Colon (tissue), 2 donors: ENCODE data around the gene XRCC5.

ENCODE experiments used
- FAIRE-seq: peaks from 2 replicates; lab custom pipeline; 2012; peaks lifted over from hg19 to GRCh38; lab: Jason Lieb, UNC
- donor health status: control.
- donor health status: control.

The XRCC5 gene

DNA sequence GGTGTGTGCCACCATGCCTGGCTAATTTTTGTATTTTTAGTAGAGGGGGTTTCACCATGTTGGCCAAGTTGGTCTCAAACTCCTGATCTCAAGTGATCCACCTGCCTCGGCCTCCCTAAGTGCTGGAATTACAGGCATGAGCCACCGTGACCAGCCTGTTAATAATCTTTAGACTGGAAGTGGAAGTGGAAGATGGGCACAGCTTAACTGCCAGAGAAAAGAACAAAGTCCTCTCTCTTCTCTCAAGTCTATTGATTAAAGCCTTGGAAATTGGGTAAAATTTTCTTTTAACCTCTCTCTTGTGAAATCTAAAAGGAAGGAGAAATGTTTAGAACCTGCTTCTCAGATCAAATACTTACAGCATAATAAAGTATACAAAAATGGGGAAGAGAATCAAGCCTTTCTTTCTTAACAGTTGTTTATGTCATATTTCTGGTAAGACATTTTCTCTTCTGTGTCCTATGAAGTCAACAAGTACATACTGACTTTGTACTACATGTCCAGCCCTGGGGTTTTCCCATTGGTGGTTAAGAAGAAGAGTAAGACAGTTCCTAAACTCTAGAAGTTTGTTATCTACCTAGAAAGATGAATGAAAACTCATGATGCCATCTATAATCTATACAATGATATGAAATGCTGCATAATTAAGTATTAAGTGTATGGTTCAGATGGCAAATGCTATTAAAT is 22.8 kb upstream of the XRCC5 start:
- FAIRE-seq = no peak

DNA sequence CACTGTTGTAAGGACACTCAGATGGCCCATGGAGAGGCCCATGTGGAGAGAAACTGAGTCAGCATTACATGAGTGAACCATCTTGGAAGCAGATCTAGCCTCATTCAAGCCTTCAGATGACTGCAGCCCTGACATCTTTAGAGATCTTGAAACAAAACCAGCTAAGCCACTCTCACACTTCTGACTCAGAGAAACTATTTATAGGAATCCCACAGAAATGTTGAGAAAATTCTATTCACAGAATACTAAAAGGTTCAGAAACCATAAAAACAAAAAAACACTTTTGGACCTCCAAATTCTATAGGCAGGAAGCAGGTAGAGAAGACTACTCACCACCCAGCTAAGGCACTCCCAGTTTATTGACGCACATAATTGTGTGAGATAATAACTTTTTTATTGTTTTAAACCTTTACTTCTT is 18.8 kb upstream of the XRCC5 start:
- no peak for FAIRE-seq

DNA sequence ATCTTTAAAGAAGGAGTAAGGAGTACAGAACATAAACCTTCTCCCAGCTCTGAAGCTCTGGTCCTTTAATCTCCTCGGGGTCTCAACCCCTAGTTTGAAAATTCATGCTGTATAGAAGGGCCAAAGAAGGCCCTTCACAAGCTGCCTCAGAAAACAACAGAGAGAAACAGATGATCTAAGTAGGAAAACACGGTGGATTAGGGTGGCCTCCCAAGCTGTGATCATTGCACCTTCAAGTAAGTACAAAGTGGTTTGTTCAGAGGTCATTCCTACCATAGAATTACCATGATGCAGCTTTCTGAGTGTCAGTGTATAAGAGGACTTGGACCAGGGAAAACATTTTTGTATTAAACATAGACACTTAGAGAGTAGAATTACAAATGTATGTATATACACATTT is 16.5 kb upstream of the XRCC5 start:
- FAIRE-seq = no peak

DNA sequence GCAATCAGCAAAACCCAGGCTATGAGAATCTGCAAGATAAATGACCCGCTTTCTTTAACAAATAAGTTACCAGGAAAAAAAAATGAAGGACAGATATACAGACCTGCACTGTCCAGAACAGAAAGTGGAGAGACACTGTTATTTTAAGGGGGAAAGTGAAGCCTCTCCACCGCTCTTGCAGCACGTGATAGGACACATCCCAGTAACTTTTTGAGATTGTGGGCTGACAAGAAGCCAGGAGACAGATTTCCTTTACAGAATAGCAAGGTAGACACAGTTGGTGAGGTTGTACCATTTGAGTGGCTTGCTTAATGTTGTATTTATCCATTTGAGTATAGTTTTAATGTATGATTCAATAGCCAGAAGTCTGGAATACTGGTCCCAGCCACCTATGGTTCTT is 14.4 kb upstream of the XRCC5 start:
- FAIRE-seq = no peak

DNA sequence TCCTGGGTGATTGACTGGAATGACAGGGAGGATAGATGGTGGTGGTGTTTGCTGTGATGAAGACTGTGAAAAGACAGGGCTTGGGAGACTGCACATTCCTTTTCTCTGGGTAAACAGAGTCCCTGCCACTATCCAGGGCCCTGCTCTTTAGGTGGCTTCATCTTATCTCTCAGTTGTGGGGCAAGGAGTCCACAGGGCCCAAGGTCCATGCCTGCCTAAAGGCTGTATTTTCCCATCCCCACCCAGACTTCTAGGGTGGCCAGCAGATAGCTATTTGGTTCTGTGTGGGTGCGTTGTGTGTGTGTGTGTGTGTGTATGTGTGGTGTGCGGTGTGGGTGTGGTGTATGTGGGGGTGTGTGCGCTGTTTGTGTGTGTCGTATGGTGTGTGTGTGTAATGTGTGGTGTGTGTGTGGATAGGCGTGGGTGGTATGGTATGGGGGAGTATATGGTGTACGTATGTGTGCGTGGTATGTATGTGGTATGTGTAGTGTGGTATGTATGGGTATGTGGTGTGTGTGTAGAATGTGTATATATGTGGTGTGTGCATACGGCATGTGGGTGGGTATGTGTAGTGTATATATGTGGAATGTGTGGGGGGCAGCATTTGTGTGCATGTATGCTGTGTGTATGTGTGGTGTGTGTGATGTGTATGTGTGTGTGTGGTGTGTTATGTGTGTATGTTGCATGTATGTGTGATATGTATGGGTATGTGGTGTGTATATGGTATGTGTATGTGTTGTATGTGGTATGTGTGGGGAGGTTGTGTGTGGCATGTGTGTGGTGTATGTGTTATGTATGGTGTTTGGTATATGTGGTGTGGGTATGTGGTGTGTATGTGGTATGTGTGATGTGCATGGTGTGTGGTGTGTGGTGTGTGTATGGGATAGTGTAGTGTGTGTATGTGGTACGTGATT is 10.5 kb upstream of the XRCC5 start:
- no peak for FAIRE-seq

DNA sequence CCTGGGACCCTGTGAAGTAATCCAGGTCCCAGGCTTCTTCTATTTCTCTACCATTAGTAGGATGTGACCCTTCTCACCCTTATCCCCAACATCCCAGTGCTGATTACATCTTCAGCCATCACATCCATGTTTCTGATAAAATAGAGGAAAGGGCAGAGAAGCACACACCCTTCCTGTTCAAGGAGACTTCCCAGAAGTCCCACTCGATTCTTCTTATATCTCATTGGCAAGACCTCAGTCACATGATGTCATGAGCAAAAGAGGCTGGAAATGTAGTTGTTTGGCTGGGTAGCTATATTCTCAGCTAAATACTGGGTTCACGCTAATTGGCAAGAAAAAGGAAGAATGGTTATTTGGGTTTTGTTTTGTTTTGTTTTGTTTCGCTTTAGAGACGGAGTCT is 8.0 kb upstream of the XRCC5 start:
- FAIRE-seq = no peak

DNA sequence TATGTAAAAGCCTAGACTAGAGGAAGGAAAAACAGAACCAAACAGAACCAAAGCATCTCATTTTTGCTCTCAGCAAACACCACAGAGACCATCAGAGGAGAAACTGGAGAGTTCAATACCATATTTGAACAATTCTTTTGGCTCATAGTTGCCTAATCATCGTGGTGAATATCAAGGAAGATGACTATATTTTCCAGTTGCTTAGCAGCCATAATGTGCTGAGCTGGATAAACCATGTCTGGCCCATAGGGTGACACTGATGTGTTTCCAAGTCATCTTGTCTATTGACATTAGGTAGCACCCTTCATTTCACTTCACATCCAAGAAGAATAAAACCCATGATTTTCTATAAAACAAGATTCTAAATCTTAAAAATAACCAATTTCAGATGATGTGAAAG is 5.9 kb upstream of the XRCC5 start:
- FAIRE-seq = no peak

DNA sequence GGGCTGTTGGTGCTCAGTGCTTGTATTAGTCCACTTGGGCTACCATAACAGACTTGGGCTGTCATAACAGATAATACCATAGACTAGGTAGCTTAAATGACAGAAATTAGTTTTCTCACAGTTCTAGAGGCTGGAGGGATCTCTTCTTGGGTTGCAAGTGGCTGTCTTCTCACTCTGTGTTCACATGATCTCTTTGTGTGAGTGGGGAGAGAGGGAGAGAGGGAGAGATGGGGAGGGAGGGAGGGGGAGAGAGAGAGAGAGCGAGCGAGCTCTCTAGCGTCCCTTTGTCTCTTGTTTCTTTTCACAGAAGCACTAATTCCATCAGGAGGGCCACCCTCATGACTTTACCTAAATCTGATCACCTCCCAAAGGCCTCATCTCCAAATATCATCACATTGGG is 4.5 kb upstream of the XRCC5 start:
- no peak for FAIRE-seq

DNA sequence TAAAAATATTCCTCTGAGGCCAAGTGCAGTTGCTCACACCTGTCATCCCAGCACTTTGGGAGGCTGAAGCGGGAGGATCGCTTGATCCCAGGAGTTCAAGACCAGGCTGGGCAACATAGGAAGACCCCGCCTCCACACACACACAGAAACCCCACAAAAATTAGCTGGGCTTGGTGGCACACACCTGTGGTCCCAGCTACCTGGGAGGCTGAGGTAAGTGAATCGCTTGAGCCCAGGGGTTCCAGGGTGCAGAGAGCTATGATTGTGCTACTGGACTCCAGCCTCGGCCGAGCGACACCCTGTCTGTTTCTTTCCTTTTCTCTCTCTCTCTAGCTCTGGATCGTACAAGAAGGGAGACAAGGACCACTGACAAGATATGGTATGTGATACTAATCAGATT is 1.8 kb upstream of the XRCC5 start:
- no peak for FAIRE-seq

DNA sequence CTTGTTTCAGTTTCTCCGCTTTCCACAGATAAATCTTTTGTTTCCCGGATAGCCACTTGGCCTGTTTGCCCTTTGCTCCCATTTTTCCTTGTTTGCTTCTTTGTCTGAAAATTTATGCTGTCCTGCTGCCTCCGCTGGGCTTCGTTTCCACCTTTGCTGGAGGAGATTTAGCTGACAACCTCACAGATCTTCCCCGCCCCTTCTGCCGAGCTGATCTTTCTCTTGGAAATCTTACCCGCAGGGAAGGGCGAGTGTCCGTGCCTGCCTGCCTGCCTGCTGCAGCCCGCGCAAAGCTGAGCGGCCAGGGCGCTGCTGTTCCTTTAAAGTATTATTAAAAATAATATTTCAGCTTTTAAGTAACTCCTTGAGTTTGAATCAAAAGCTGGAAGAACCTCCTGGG is 1.4 kb upstream of the XRCC5 start:
- no peak for FAIRE-seq

DNA sequence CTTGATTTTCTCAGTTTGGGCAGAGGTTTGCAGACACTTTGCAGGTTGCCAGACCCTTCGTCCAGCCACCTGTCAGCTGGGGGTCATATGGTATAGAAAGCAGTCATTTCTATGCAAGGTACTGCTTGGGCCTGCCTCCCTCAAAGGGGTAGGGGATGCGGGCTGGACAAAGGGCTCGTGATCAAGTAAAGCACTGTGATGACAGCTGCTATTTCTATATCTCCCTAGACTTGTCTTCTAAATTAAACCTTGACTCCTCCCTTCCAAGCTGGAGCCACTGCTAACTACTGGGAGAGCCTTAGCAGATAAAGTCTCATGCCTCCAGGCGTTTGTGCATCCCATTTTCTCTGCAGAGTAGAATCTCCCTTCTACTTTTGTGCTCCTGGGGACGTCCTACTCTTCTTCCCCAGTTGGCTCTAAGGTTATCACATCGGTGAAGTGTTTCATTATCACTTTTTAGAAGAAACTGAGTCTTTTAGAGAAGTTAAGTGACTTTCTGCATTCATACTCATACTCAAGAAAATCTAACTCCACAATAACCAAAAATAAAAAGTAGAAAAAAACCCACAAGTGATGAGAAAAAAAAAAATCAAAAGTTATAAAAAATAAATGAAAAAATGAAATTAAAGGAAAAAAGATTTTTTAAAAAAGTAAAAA is 710 bp upstream of the XRCC5 start:
- FAIRE-seq = peak; percentile 61

DNA sequence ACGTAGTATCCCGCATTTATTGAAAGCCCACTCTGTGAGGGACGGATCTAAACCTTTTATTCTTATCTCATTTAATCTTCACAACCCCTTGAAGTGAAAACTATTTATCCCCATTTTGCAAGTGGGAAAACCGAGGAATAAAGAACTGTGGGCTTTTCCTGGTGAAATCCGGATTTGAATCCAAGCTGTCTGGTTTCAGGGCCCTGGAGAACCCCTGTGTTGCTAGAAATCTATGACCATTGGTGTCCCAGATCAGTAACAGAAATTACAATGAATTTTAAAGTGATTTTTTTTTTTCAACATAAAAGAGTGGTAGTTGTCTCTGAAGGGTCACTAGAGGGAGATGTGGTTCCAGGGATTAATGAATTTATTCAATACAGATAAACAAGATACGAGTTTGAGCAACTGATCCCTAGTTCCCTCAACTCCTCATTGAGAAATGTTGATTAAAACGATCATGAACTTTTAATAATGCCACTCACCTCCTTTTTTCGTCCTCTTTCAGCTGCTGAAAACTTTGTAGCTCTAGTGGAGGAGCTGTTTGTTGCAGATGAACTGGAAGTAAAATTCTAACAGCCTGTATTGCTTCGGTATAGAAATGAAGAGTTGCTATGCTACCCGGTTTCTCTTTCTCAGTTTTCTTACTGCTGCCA is 940 bp downstream of the XRCC5 start:
- FAIRE-seq = no peak

DNA sequence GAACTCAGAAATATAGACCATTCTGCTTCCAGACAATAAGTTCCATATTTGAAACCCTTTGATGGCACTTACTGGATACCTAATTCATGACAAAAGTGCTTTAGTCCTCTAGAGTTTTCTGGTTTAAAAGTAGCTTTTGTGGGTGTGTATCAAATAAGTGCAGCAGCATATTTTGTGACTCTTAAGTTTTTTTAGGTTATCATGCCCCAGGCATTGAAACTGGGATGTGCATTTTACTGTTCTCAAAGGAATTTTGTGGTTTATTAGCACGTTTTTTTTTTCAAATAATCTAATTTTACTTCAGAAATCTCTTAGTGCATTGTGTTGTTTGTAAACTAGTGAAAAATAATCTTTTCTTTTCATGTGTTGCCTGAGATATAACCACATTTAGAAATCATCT is 1.5 kb downstream of the XRCC5 start:
- no peak for FAIRE-seq

DNA sequence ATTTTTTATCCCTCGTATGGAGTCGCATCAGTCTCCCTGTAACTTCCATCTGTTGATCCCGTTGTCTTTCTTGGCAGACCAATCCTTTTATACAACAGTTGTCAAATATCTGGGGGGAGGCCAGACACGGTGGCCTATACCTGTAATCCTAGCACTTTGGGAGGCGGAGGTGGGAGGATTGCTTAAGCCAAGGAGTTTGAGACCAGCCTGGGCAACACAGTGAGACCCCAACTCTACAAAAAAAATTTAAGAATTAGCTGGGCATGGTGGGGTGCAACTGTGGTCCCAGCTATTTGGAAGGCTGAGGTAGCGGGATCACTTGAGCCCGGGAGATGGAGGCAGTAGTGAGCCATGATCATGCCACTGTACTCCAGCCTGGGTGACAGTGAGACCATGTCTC is 2.0 kb downstream of the XRCC5 start:
- FAIRE-seq = no peak

DNA sequence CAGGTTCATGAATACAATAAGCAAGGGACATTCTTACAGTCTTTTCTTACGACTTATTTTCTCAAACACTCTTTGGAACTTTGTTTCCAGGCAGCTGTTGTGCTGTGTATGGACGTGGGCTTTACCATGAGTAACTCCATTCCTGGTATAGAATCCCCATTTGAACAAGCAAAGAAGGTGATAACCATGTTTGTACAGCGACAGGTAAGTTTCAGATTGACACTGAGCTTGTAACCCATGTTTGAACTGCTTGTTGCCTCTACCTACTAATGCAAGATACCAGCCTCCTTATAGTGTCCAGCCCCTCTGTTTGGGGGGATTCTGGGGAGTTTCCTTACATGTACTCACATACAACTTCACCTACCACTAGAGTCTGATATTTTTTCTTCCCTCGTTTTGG is 3.8 kb downstream of the XRCC5 start:
- no peak for FAIRE-seq

DNA sequence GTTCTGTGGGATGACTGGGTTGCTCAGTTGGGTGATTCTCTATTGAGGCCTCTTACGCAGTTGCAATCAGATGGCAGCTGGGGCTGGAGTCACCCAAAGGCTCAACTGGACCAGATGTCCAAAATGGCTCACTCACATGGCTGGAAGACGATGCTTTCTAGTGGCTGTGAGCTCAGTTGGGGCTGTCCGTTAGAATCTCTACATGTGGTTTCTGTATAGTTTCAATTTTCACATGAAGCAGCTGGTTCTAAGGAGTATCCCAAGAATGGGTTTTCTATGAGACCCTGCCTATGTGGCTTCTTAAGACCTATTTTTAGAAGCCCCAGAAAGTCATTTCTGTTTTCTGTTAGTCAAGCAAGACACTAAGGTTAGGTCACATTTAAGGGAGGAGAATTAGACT is 4.4 kb downstream of the XRCC5 start:
- no peak for FAIRE-seq

DNA sequence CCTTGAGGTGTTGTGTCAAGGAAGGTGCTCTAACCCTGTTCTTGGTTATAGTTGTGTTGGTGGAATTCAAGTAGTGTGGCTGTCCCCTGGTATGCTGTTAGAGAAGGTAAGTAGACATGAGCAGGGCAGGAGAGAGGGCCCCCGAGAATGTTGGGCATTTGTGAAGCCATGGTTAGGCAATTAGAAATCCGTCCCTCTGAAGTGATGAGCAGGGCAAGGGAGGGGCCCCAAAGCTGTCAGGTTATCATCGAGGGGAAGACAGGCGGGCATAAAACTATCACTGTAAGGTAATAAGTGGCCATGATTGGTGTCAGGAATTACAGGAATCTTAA is 5.2 kb downstream of the XRCC5 start:
- FAIRE-seq = no peak

DNA sequence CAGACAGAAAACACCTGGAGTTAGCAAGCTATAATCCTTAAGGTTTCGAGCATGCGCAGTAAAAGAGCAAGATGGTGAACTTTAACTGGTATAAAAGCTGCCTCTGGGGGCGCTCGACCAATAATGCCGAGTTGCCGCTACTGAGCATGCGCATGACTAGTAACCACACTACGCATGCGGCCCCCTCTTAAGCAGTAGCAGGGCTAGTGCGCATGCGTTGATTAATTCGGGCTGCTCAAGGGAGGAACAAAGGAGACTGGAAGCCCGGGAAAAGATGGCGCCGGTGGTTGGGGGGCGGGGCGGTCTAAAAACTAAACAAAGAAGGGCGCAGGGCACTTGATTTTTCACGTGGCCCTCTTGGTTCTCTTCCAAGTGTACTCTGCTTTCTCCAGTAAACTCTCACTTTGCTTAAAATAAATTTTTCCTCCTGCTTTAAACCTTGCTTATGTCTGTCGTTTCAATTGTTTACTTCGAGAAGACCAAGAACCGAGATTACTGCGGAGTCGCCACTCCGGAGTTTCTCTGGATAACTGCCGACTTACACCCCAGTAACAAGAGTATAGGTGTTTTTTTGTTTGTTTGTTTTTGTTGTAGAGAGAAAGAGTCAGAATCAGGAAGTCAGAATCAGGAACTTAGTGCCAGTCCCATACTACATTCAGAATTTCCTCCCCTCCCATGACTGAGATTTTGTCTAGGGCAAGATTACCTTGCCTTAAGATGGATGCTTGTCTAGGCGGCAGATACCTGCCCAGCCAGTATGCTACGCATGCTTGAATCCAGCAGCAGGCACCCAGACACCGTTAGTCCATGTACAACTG is 5.8 kb downstream of the XRCC5 start:
- peak; percentile 81 for FAIRE-seq

DNA sequence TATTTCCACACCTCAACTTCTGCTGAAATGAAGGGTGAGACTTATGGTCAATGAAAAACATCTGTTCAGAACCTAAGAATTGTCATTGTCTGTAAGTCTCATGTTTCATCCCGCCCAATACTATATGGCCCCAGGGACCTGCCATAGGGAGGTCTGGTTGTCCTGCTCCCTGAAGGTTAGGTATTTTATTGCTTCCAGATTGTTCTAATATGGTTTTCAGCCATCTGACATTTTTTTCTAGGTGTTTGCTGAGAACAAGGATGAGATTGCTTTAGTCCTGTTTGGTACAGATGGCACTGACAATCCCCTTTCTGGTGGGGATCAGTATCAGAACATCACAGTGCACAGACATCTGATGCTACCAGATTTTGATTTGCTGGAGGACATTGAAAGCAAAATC is 7.3 kb downstream of the XRCC5 start:
- FAIRE-seq = no peak

DNA sequence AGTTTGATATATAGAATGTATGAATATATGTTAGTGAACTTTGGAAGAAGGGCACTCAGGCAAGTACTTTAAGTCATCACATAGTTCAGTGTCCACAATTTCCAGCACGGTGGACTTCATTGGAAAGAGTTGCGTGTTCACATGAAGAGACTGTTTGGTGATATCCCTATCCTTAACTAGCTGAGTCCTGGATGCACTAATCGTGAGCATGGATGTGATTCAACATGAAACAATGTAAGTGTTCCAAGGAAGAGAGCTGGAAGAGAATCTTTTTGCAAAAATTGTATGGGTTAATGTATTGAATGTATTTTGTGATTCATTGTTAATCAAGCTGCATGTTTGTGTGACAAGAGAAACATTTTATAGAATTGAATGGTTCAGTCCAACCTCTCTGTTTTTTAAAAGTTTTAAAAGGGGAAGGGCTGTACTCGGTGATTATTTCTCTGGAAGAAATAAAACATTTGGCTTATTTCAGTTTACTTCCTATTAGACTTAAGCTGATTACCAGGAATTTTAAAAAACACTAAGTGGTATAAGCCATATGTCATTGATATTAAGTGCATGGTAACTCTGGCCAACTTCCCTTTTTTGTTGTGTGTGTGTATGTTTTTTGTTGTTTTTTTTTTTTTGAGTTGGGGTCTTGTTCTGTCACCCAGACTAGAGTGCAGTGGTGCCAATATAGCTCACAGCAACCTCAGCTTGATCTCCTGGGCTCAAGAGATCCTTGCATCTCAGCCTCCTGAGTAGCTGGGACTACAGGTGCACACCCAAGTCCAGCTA is 8.6 kb downstream of the XRCC5 start:
- FAIRE-seq = no peak

DNA sequence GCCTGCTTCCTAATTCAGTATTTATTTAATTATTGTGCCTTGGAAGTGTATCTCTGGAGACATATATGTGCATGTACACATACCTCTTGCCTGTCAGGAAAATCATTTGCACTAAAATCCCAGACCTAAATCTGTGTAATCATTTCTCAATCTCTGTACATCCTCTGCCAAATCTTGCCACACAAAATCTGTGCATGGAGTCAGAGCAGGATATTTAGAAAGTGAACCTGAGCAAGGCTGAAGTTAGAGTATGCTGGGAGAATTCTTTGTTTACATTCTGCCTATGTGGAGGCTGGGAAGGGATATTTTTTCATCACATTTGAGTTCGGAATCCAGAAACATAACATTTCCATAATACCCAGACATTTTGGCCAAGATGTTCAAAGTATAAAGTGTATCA is 9.3 kb downstream of the XRCC5 start:
- no peak for FAIRE-seq
